ENCODE results near the gene FBXO42. TPM values are rescaled to one million over a fixed set of nuclear protein-coding genes. Genes with fewer than 3 reads are reported as not detected.

The FBXO42 gene
- total and polyA plus RNA-seq, 2 of the 4 experiments (the other 2 are of a cell fraction) = 12.0 to 18.8 TPM

- TF ChIP-seq CEBPB (IDR thresholded peaks at IDR 0.05; ENCODE audit: low read depth, low read length) (no peak), CHD1 (IDR thresholded peaks at IDR 0.05; ENCODE audit: low read depth, low read length) (no peak)
Measured at GRCh38 chr1:16243215-16243610, 109.1 kb downstream of the FBXO42 start (continued).

- Histone ChIP-seq H4K8ac (ENCODE audit: low read depth in 2 of 2, low read length in 2 of 2) (no peak overlapping the region), H4K5ac (ENCODE audit: low read depth, low read length) (no peak overlapping the region), H3K23ac (ENCODE audit: low read depth, low read length) (no peak overlapping the region), H3K79me1 (ENCODE audit: low read depth in 1 of 2, low read length in 2 of 2) (peaks cover 7 to 10% of the 10 kb centered on the region in 2 experiments), H3K36me3 (ENCODE audit: control insufficient read depth, insufficient read depth, low read length) (peaks cover 6% of the 10 kb centered on the region), H4K91ac (ENCODE audit: insufficient read depth, low read depth, low read length) (no peak overlapping the region), H3K4me1 (ENCODE audit: control insufficient read depth, insufficient read depth, low read length) (peaks cover 2% of the 10 kb centered on the region), H2BK120ac (ENCODE audit: low read depth, low read length) (no peak overlapping the region), H2AK9ac (replicated peaks; ENCODE audit: low read depth, low read length, poor library complexity) (peak overlapping the region; percentile 72), H3K27ac (ENCODE audit: insufficient read depth, low read length) (no peak overlapping the region), H4K20me1 (ENCODE audit: insufficient read depth, low read length) (0 out of 2 replicates have a peak, but pooled peaks cover 4% of the 10 kb centered on the region), H3K4me3 (ENCODE audit: insufficient read depth, low read depth, low read length) (no peak overlapping the region), H3K9me3 (ENCODE audit: control insufficient read depth, insufficient read depth, low read length) (no peaks in the 10 kb centered on the region), H2AFZ (replicated peaks; ENCODE audit: low read length, poor library complexity) (no peak overlapping the region), H3K9ac (ENCODE audit: low read depth, low read length) (no peak overlapping the region), H2BK20ac (ENCODE audit: low read depth, low read length) (no peak overlapping the region), H3K9me1 (ENCODE audit: insufficient read depth, low read length) (peaks cover 6% of the 10 kb centered on the region; the same call in 1 of the 2 replicates), H3K4ac (ENCODE audit: low read depth, low read length) (no peak overlapping the region), H3K56ac (ENCODE audit: extremely low read depth, insufficient read depth, low read length) (no peak overlapping the region), H3K27me3 (ENCODE audit: control insufficient read depth, insufficient read depth, low read length) (no peaks in the 10 kb centered on the region), H3K14ac (replicated peaks; ENCODE audit: low read depth, low read length) (no peak overlapping the region), H2AK5ac (ENCODE audit: low read depth, low read length) (no peak overlapping the region), H2BK15ac (ENCODE audit: low read depth, low read length) (no peak overlapping the region; the same call in 2 of the 3 replicates), H3K4me2 (ENCODE audit: low read depth, low read length) (no peak overlapping the region), H3K18ac (ENCODE audit: low read depth, low read length) (no peak overlapping the region), H2BK5ac (ENCODE audit: low read depth, low read length, poor library complexity, severe bottlenecking) (no peak overlapping the region)
- ChIA-PET POLR2A (ENCODE audit: unreplicated experiment) (no interaction called here), CTCF (no interaction called here)
- no peak for DNase-seq
- no TSS peak for BruUV-seq (replicated peaks)
- 87% methylated on average over 8 of the region's 17 CpGs; no CpG with 5 or more reads in 1 of the 2 experiments for WGBS, 2 experiments (ENCODE audit: extremely low coverage in 2 of 2, insufficient read length in 1 of 2)
- intact Hi-C loops (cut with micrococcal nuclease) = loop anchor here (5.0 kb wide), 1 partner anchor 35 kb away; no protein-coding TSS in a partner anchor
- in situ Hi-C loops (cut with MboI; ENCODE audit: low sequenced_read_pairs) = loop anchor here (5.0 kb wide), 1 partner anchor 165 kb away; no protein-coding TSS in a partner anchor
- ATAC-seq (ENCODE audit: low read depth) = no peak
- dilution Hi-C loops (cut with HindIII; ENCODE audit: low sequenced_read_pairs, unreplicated experiment) = no loop called here
- no peak for TF ChIP-seq CEBPB (IDR thresholded peaks at IDR 0.05; ENCODE audit: low read depth, low read length)
- TF ChIP-seq RAD21 (IDR thresholded peaks at IDR 0.05; ENCODE audit: low read length) = no peak
- TF ChIP-seq RFX5 (IDR thresholded peaks at IDR 0.05; ENCODE audit: low read depth, low read length) = no peak
- no peak for TF ChIP-seq MAZ (IDR thresholded peaks at IDR 0.05; ENCODE audit: borderline replicate concordance, low read depth, low read length)
- TF ChIP-seq CHD1 (IDR thresholded peaks at IDR 0.05; ENCODE audit: low read depth, low read length) = no peak
- no peak for TF ChIP-seq POLR2A (IDR thresholded peaks at IDR 0.05; ENCODE audit: low read depth, low read length)
- TF ChIP-seq CTCF (conservative IDR thresholded peaks at IDR 0.05; ENCODE audit: low read depth, low read length) = no peak
- no peak for TF ChIP-seq BHLHE40 (IDR thresholded peaks at IDR 0.05; ENCODE audit: low read depth, low read length)
- no peak for TF ChIP-seq MAFK (IDR thresholded peaks at IDR 0.05; ENCODE audit: low read depth, low read length)
- no peak for TF ChIP-seq NFE2L2 (IDR thresholded peaks at IDR 0.05; ENCODE audit: low read depth, low read length)
- TF ChIP-seq FOS (IDR thresholded peaks at IDR 0.05; ENCODE audit: low read depth, low read length) = no peak
- no peak for TF ChIP-seq RCOR1 (IDR thresholded peaks at IDR 0.05; ENCODE audit: insufficient replicate concordance, low read length)
- TF ChIP-seq USF2 (IDR thresholded peaks at IDR 0.05; ENCODE audit: low read depth, low read length) = no peak
- TF ChIP-seq SMC3 (IDR thresholded peaks at IDR 0.05; ENCODE audit: low read depth, low read length) = no peak
Measured at GRCh38 chr1:16242556-16243214, 109.6 kb downstream of the FBXO42 start.

Measured in IMR-90 (cell line).